Mucosa of descending colon (tissue), 3 donors: ENCODE data around the gene PDCD2L. TPM values are rescaled to one million over a fixed set of nuclear protein-coding genes. Genes with fewer than 3 reads are reported as not detected.
"Not testable (repeated sequence)": the region's sequence is repeated elsewhere in the genome, so short reads cannot be mapped to it uniquely, and the experiment has no call there.

Source experiments
- ATAC-seq: fragments of 200-7000 bp; cut with Tn5 transposase; one replicate; pipeline ENCODE4 v1.9.1; 2020; ENCODE audit warnings: mild to moderate bottlenecking, moderate library complexity
- DNase-seq, 3 donors: peaks; one replicate each; pipeline ENCODE4 v3.0.0-alpha.2; 2020
- H3K36me3 ChIP-seq: fragments of 200-600 bp; one replicate; pipeline ENCODE4 v1.8.0; 2021; ENCODE audit warnings: low read depth, mild to moderate bottlenecking
- H3K4me1 ChIP-seq: fragments of 200-600 bp; one replicate; pipeline ENCODE4 v1.8.0; 2021; ENCODE audit warnings: low read depth, mild to moderate bottlenecking
- H3K4me3 ChIP-seq: fragments of 200-600 bp; one replicate; pipeline ENCODE4 v1.8.0; 2021; ENCODE audit warnings: mild to moderate bottlenecking
- H3K9me3 ChIP-seq: fragments of 200-600 bp; one replicate; pipeline ENCODE4 v1.8.0; 2021; ENCODE audit warnings: mild to moderate bottlenecking
- CTCF ChIP-seq: fragments of 200-600 bp; IDR thresholded peaks from one replicate; pipeline ENCODE4 v1.8.0; 2022; ENCODE audit warnings: antibody characterized with exemption, mild to moderate bottlenecking
- intact Hi-C, 2 donors: fragments of 100-400 bp; cut with DNase I in 1 of 2; cut with micrococcal nuclease in 1 of 2; formaldehyde crosslinking; loops; one replicate each; pipeline versions ENCODE4 v1.11.0 to v1.11.1; 2022; cut with DNase I, micrococcal nuclease
- total RNA-seq, 3 donors: library from RNA; stranded (reverse); fragmentation: NEBNext Ultra II Directional in 2 of 3; extraction: Animal tissue kit (Norgen Biotek cat#: 25700) in 2 of 3; gene quantifications; one replicate each; pipeline versions ENCODE4 v1.2.1 to v1.2.4, GENCODE V29; 2021 to 2023
- donor health status: DM: no; HTN: no; CAD: no; lungs with moderate emphysema.
- donor health status: DM: no; HTN: no; CAD: no.
- donor health status: DM: no; HTN: yes; CAD: no.

The PDCD2L gene
- total RNA-seq, 3 donors from 2014 or later, result 6.4 to 10.5 (median 8.1) TPM

- DNase-seq (no peak), ATAC-seq (no peak)
- Histone ChIP-seq H3K4me3 (no peak overlapping the region), H3K36me3 (peaks cover 15% of the 10 kb centered on the region), H3K9me3 (no peaks in the 10 kb centered on the region), H3K4me1 (no peaks in the 10 kb centered on the region)
- intact Hi-C loops, result no loop called here
- no peak for TF ChIP-seq CTCF
Measured at GRCh38 chr19:34391813-34392212, 12.4 kb upstream of the PDCD2L start.

- intact Hi-C loops, result no loop called here
- no peaks in the 10 kb centered on the region for H3K9me3 ChIP-seq
- no peak for DNase-seq
- no peak overlapping the region for H3K4me3 ChIP-seq
- no peaks in the 10 kb centered on the region for H3K4me1 ChIP-seq
- ATAC-seq, result no peak
- no peak for TF ChIP-seq CTCF
- H3K36me3 ChIP-seq, result peaks cover 18% of the 10 kb centered on the region
Measured at GRCh38 chr19:34393031-34393430, 11.2 kb upstream of the PDCD2L start.

- intact Hi-C loops, result no loop called here
- Histone ChIP-seq H3K36me3 (peaks cover 18% of the 10 kb centered on the region), H3K9me3 (no peaks in the 10 kb centered on the region), H3K4me3 (no peak overlapping the region), H3K4me1 (no peaks in the 10 kb centered on the region)
- no peak for TF ChIP-seq CTCF
- DNase-seq (no peak), ATAC-seq (no peak)
Measured at GRCh38 chr19:34393629-34394028, 10.6 kb upstream of the PDCD2L start.

DNA sequence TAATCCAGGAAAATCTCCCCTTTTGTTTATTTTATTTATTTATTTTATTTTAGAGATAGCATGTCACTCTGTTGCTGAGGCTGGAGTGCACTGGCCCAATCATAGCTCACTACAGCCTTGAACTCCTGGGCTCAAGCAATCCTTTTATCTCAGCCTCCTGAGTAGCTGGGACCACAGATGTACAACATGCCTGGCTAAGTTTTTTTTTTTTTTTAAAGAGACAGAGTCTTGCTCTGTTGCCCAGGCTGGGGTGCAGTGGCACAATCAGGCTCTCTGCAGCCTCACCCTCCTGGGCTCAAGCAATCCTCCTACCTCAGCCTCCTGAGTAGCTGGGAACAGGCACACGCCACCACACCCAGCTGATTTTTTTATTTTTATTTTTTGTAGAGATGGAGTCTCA lies 6.3 kb upstream of the PDCD2L start:
- intact Hi-C loops, result no loop called here

DNA sequence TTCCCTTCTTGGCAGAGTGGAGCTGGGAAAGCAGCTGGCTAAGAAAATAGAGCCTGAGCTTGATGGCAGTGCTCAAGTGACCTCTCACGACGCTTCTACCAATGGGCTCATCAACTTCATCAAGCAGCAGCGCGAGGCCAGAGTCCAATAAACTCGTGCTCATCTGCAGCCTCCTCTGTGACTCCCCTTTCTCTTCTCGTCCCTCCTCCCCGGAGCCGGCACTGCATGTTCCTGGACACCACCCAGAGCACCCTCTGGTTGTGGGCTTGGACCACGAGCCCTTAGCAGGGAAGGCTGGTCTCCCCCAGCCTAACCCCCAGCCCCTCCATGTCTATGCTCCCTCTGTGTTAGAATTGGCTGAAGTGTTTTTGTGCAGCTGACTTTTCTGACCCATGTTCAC lies 4.3 kb upstream of the PDCD2L start:
- peaks cover 20% of the 10 kb centered on the region for H3K36me3 ChIP-seq
- H3K9me3 ChIP-seq, result no peaks in the 10 kb centered on the region
- TF ChIP-seq CTCF, result no peak
- no peak overlapping the region for H3K4me3 ChIP-seq
- peaks cover 14% of the 10 kb centered on the region for H3K4me1 ChIP-seq
- DNase-seq (no peak), ATAC-seq (no peak)
- intact Hi-C loops, result no loop called here

More for the DNA sequence above, 6.3 kb upstream of the PDCD2L start:
- Histone ChIP-seq H3K9me3 (no peaks in the 10 kb centered on the region), H3K36me3 (peaks cover 20% of the 10 kb centered on the region), H3K4me3 (no peak overlapping the region), H3K4me1 (peaks cover 7% of the 10 kb centered on the region)
- no peak for TF ChIP-seq CTCF
- ATAC-seq (no peak), DNase-seq (no peak)

- intact Hi-C loops, DNase-seq, H3K9me3 ChIP-seq, ATAC-seq, H3K4me3 ChIP-seq: not testable (repeated sequence)
- Histone ChIP-seq H3K36me3 (peaks cover 16% of the 10 kb centered on the region), H3K4me1 (peaks cover 22% of the 10 kb centered on the region)
Measured at GRCh38 chr19:34400844-34401243, 3.4 kb upstream of the PDCD2L start.
